ENCODE results near the gene HPSE2.
"Not testable (repeated sequence)": the region's sequence is repeated elsewhere in the genome, so short reads cannot be mapped to it uniquely, and the experiment has no call there.

HPSE2 gene

GRCh38 chr10:98572594-98572993 lies 663.1 kb downstream of the HPSE2 start:
- H3K27ac ChIP-seq (ENCODE audit: low read depth, low read length, severe bottlenecking) = no peak overlapping the region
- H3K9me3 ChIP-seq (ENCODE audit: control insufficient read depth, low read length) = no peaks in the 10 kb centered on the region
- H3K36me3 ChIP-seq (ENCODE audit: control insufficient read depth, insufficient read depth, low read length) = no peaks in the 10 kb centered on the region
- peaks cover 3% of the 10 kb centered on the region for H3K4me1 ChIP-seq (ENCODE audit: control insufficient read depth, insufficient read depth, low read length, poor library complexity, severe bottlenecking)
- no peak overlapping the region for H3K4me3 ChIP-seq (ENCODE audit: extremely low read depth, insufficient read depth, low read length, poor library complexity, severe bottlenecking)
- 57 to 67% methylated on average over 3 to 4 of the region's 5 CpGs for WGBS, 2 experiments (ENCODE audit: insufficient coverage in 2 of 2)

GRCh38 chr10:98570834-98571233 lies 664.8 kb downstream of the HPSE2 start:
- no peaks in the 10 kb centered on the region for H3K36me3 ChIP-seq (ENCODE audit: control insufficient read depth, insufficient read depth, low read length)
- WGBS, 2 experiments (ENCODE audit: insufficient coverage in 2 of 2) = 100% methylated on average over 1 to 2 of the region's 5 CpGs
- H3K4me3 ChIP-seq (ENCODE audit: extremely low read depth, insufficient read depth, low read length, poor library complexity, severe bottlenecking) = no peak overlapping the region
- H3K27ac ChIP-seq (ENCODE audit: low read depth, low read length, severe bottlenecking) = no peak overlapping the region
- no peaks in the 10 kb centered on the region for H3K9me3 ChIP-seq (ENCODE audit: control insufficient read depth, low read length)
- H3K4me1 ChIP-seq (ENCODE audit: control insufficient read depth, insufficient read depth, low read length, poor library complexity, severe bottlenecking) = no peaks in the 10 kb centered on the region

GRCh38 chr10:98569853-98570252 lies 665.8 kb downstream of the HPSE2 start:
- Histone ChIP-seq H3K27ac (ENCODE audit: low read depth, low read length, severe bottlenecking) (no peak overlapping the region), H3K9me3 (ENCODE audit: control insufficient read depth, low read length) (no peaks in the 10 kb centered on the region), H3K36me3 (ENCODE audit: control insufficient read depth, insufficient read depth, low read length) (no peaks in the 10 kb centered on the region)

GRCh38 chr10:98568551-98568950 lies 667.1 kb downstream of the HPSE2 start:
- WGBS, 2 experiments (ENCODE audit: insufficient coverage in 2 of 2) = no CpG with 5 or more reads among the region's 2 CpGs
- no peak overlapping the region for H3K27ac ChIP-seq (ENCODE audit: low read depth, low read length, severe bottlenecking)
- H3K9me3 ChIP-seq (ENCODE audit: control insufficient read depth, low read length) = no peaks in the 10 kb centered on the region
- H3K4me1 ChIP-seq (ENCODE audit: control insufficient read depth, insufficient read depth, low read length, poor library complexity, severe bottlenecking) = no peaks in the 10 kb centered on the region
- no peaks in the 10 kb centered on the region for H3K36me3 ChIP-seq (ENCODE audit: control insufficient read depth, insufficient read depth, low read length)
- H3K4me3 ChIP-seq (ENCODE audit: extremely low read depth, insufficient read depth, low read length, poor library complexity, severe bottlenecking) = no peak overlapping the region

More at GRCh38 chr10:98569853-98570252, 665.8 kb downstream of the HPSE2 start:
- H3K4me3 ChIP-seq (ENCODE audit: extremely low read depth, insufficient read depth, low read length, poor library complexity, severe bottlenecking) = no peak overlapping the region
- no peaks in the 10 kb centered on the region for H3K4me1 ChIP-seq (ENCODE audit: control insufficient read depth, insufficient read depth, low read length, poor library complexity, severe bottlenecking)

GRCh38 chr10:98567391-98568133 lies 668.1 kb downstream of the HPSE2 start:
- Histone ChIP-seq H3K9me3 (ENCODE audit: control insufficient read depth, low read length) (no peaks in the 10 kb centered on the region), H3K27ac (ENCODE audit: low read depth, low read length, severe bottlenecking) (no peak overlapping the region), H3K36me3 (ENCODE audit: control insufficient read depth, insufficient read depth, low read length) (no peaks in the 10 kb centered on the region), H3K4me3 (ENCODE audit: extremely low read depth, insufficient read depth, low read length, poor library complexity, severe bottlenecking) (no peak overlapping the region), H3K4me1 (ENCODE audit: control insufficient read depth, insufficient read depth, low read length, poor library complexity, severe bottlenecking) (no peaks in the 10 kb centered on the region)
- WGBS, 2 experiments (ENCODE audit: insufficient coverage in 2 of 2) = 63 to 68% methylated on average over 4 of the region's 4 CpGs

GRCh38 chr10:98563811-98564210 lies 671.8 kb downstream of the HPSE2 start:
- no peaks in the 10 kb centered on the region for H3K36me3 ChIP-seq (ENCODE audit: control insufficient read depth, insufficient read depth, low read length)
- H3K9me3 ChIP-seq (ENCODE audit: control insufficient read depth, low read length) = no peaks in the 10 kb centered on the region
- no peaks in the 10 kb centered on the region for H3K4me1 ChIP-seq (ENCODE audit: control insufficient read depth, insufficient read depth, low read length, poor library complexity, severe bottlenecking)
- 83 to 100% methylated on average over 1 of the region's 2 CpGs for WGBS, 2 experiments (ENCODE audit: insufficient coverage in 2 of 2)
- H3K27ac ChIP-seq (ENCODE audit: low read depth, low read length, severe bottlenecking) = peak overlapping the region; percentile 55
- no peak overlapping the region for H3K4me3 ChIP-seq (ENCODE audit: extremely low read depth, insufficient read depth, low read length, poor library complexity, severe bottlenecking)

GRCh38 chr10:98560565-98560964 lies 675.1 kb downstream of the HPSE2 start:
- WGBS, 2 experiments (ENCODE audit: insufficient coverage in 2 of 2) = 100% methylated on average over 1 of the region's 2 CpGs
- Histone ChIP-seq H3K36me3 (ENCODE audit: control insufficient read depth, insufficient read depth, low read length) (no peaks in the 10 kb centered on the region), H3K27ac (ENCODE audit: low read depth, low read length, severe bottlenecking) (no peak overlapping the region), H3K9me3 (ENCODE audit: control insufficient read depth, low read length) (no peaks in the 10 kb centered on the region), H3K4me1 (ENCODE audit: control insufficient read depth, insufficient read depth, low read length, poor library complexity, severe bottlenecking) (no peaks in the 10 kb centered on the region), H3K4me3 (ENCODE audit: extremely low read depth, insufficient read depth, low read length, poor library complexity, severe bottlenecking) (no peak overlapping the region)

GRCh38 chr10:98556061-98556460 lies 679.6 kb downstream of the HPSE2 start:
- 60 to 100% methylated on average over 1 of the region's 3 CpGs for WGBS, 2 experiments (ENCODE audit: insufficient coverage in 2 of 2)

GRCh38 chr10:98555021-98555619 lies 680.5 kb downstream of the HPSE2 start:
- 70 to 73% methylated on average over 6 of the region's 7 CpGs for WGBS, 2 experiments (ENCODE audit: insufficient coverage in 2 of 2)
- Histone ChIP-seq H3K36me3 (ENCODE audit: control insufficient read depth, insufficient read depth, low read length) (no peaks in the 10 kb centered on the region), H3K27ac (ENCODE audit: low read depth, low read length, severe bottlenecking) (peak overlapping the region; percentile 16), H3K9me3 (ENCODE audit: control insufficient read depth, low read length) (no peaks in the 10 kb centered on the region), H3K4me1 (ENCODE audit: control insufficient read depth, insufficient read depth, low read length, poor library complexity, severe bottlenecking) (peaks cover 6% of the 10 kb centered on the region), H3K4me3 (ENCODE audit: extremely low read depth, insufficient read depth, low read length, poor library complexity, severe bottlenecking) (no peak overlapping the region)

More at GRCh38 chr10:98556061-98556460, 679.6 kb downstream of the HPSE2 start:
- Histone ChIP-seq H3K36me3 (ENCODE audit: control insufficient read depth, insufficient read depth, low read length) (no peaks in the 10 kb centered on the region), H3K4me3 (ENCODE audit: extremely low read depth, insufficient read depth, low read length, poor library complexity, severe bottlenecking) (no peak overlapping the region), H3K9me3 (ENCODE audit: control insufficient read depth, low read length) (no peaks in the 10 kb centered on the region), H3K4me1 (ENCODE audit: control insufficient read depth, insufficient read depth, low read length, poor library complexity, severe bottlenecking) (peaks cover 6% of the 10 kb centered on the region), H3K27ac (ENCODE audit: low read depth, low read length, severe bottlenecking) (no peak overlapping the region)

- not testable (repeated sequence) for H3K27ac ChIP-seq (ENCODE audit: low read depth, low read length, severe bottlenecking); H3K36me3 ChIP-seq (ENCODE audit: control insufficient read depth, insufficient read depth, low read length); H3K4me3 ChIP-seq (ENCODE audit: extremely low read depth, insufficient read depth, low read length, poor library complexity, severe bottlenecking); H3K4me1 ChIP-seq (ENCODE audit: control insufficient read depth, insufficient read depth, low read length, poor library complexity, severe bottlenecking); H3K9me3 ChIP-seq (ENCODE audit: control insufficient read depth, low read length)
- 83% methylated on average over 1 to 2 of the region's 7 CpGs for WGBS, 2 experiments (ENCODE audit: insufficient coverage in 2 of 2)
Observed at GRCh38 chr10:98541561-98541960, 694.1 kb downstream of the HPSE2 start.

- H3K4me1 ChIP-seq (ENCODE audit: control insufficient read depth, insufficient read depth, low read length, poor library complexity, severe bottlenecking) = no peaks in the 10 kb centered on the region
- no peak overlapping the region for H3K4me3 ChIP-seq (ENCODE audit: extremely low read depth, insufficient read depth, low read length, poor library complexity, severe bottlenecking)
- no peaks in the 10 kb centered on the region for H3K9me3 ChIP-seq (ENCODE audit: control insufficient read depth, low read length)
- WGBS, 2 experiments (ENCODE audit: insufficient coverage in 2 of 2) = 100% methylated on average over 1 of the region's 1 CpG; no CpG with 5 or more reads in 1 of the 2 experiments
- H3K27ac ChIP-seq (ENCODE audit: low read depth, low read length, severe bottlenecking) = no peak overlapping the region
- H3K36me3 ChIP-seq (ENCODE audit: control insufficient read depth, insufficient read depth, low read length) = no peaks in the 10 kb centered on the region
Observed at GRCh38 chr10:98539578-98539977, 696.1 kb downstream of the HPSE2 start.

Measured in mesodermal cell (in vitro differentiated cells).